ENCODE results near the gene CD44.
A peak's percentile ranks its signal among the peaks of the same experiment; 100 is the strongest.

Gene CD44

GRCh38 chr11:35237351-35237750, 98.4 kb downstream of the CD44 start:
- no peak for DNase-seq (ENCODE audit: low read depth)
- no peak for TF ChIP-seq CTCF (conservative IDR thresholded peaks at IDR 0.05; ENCODE audit: low read length)
- H3K4me3 ChIP-seq (ENCODE audit: low read length), result no peak overlapping the region

GRCh38 chr11:35237860-35238715, 99.1 kb downstream of the CD44 start:
- no peak for DNase-seq (ENCODE audit: low read depth)
- TF ChIP-seq CTCF (conservative IDR thresholded peaks at IDR 0.05; ENCODE audit: low read length), result peak; percentile 48
- H3K4me3 ChIP-seq (ENCODE audit: low read length), result no peak overlapping the region

GRCh38 chr11:35238882-35239281, 99.9 kb downstream of the CD44 start:
- no peak for DNase-seq (ENCODE audit: low read depth)
- no peak overlapping the region for H3K4me3 ChIP-seq (ENCODE audit: low read length)
- no peak for TF ChIP-seq CTCF (conservative IDR thresholded peaks at IDR 0.05; ENCODE audit: low read length)

- TF ChIP-seq CTCF (conservative IDR thresholded peaks at IDR 0.05; ENCODE audit: low read length), result no peak
- H3K4me3 ChIP-seq (ENCODE audit: low read length), result no peak overlapping the region
- no peak for DNase-seq (ENCODE audit: low read depth)
Measured at GRCh38 chr11:35239471-35240075, 100.6 kb downstream of the CD44 start.

- no peak overlapping the region for H3K4me3 ChIP-seq (ENCODE audit: low read length)
- no peak for DNase-seq (ENCODE audit: low read depth)
- no peak for TF ChIP-seq CTCF (conservative IDR thresholded peaks at IDR 0.05; ENCODE audit: low read length)
Measured at GRCh38 chr11:35241083-35241482, 102.1 kb downstream of the CD44 start.

GRCh38 chr11:35241531-35241930, 102.6 kb downstream of the CD44 start:
- no peak overlapping the region for H3K4me3 ChIP-seq (ENCODE audit: low read length)
- no peak for DNase-seq (ENCODE audit: low read depth)
- TF ChIP-seq CTCF (conservative IDR thresholded peaks at IDR 0.05; ENCODE audit: low read length), result no peak
